Caki2 (cell line): ENCODE data around the gene PRM3. TPM values are rescaled to one million over a fixed set of nuclear protein-coding genes. Genes with fewer than 3 reads are reported as not detected.

Experiments used
- DNase-seq: peaks from one replicate; pipeline ENCODE4 v3.0.0-alpha.2; 2015; ENCODE audit warnings: low read depth
- in situ Hi-C: cut with HindIII; loops from 2 replicates; pipeline ENCODE4 v1.10.0; 2016; ENCODE audit warnings: low sequenced_read_pairs, low pct_unique_long_range_greater_than_20kb, mixed read lengths
- total RNA-seq: library from RNA; depleted of rRNA; stranded (reverse); fragments of >200 nt; shearing (Covaris generic); gene quantifications from 2 replicates; pipeline ENCODE4 v1.2.3, GENCODE V29; 2014; ENCODE audit warnings: low replicate concordance; rRNA removed

Gene PRM3, protein sequence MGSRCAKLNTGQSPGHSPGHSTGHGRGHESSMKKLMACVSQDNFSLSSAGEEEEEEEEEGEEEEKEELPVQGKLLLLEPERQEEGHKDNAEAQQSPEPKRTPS
- not detected in 2 replicates for total RNA-seq

DNA sequence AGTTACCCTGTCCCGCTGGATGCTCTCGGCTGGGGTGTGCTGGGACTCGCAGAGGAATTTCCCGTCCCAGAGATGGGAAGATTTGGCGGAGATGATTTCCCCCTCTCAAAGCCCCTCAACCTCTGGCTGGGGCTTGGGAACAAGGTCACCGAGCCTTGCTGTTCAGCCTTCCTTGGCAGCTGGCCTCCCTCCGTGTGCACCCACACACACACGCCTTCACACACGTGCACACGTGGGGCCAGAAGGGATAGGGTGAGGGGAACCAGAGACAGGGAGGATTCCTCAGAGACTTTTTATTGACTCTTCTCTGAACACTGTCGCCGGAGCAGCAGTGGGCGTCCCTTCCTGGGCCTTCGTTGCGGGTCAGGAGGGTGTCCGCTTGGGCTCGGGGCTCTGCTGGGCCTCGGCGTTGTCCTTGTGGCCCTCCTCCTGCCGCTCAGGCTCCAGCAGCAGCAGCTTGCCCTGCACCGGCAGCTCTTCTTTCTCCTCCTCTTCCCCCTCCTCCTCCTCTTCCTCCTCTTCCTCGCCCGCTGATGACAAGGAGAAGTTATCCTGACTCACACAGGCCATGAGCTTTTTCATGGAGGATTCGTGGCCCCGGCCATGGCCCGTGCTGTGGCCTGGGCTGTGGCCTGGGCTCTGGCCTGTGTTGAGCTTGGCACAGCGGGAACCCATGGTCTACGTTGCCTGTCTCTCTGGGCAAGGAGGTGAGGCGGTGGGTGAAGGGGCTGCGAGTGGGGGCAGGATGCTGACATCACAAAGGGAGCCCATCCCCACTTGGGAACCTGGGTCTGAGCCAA is at the start of gene PRM3:
Gene PRM3, minus strand, starts transcription at position 709 of the 800 bp plus-strand sequence. Its CDS starts 34 bp downstream, at position 675.
- DNase-seq = no peak
- in situ Hi-C loops = no loop called here

DNA sequence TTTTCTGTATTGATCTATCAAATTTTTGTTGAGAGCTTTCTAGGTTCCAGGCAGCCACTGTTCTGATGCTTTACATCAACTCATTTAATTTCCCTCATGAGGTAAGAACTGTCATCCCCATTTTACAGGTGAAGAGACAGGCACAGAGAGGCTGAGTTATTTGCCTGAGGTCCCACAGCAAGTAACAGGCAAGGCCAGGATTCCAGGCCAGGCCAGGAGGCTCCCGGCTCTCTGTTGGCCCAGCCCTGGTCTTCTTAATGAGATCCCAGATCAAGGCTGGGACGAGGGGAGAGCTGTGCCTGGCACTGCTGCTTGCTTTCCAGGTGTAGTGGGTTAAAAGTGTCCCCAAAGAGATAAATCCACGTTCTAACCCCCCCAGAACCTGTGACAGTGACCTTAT is 49.4 kb upstream of the PRM3 start:
- no peak for DNase-seq
- in situ Hi-C loops = no loop called here

DNA sequence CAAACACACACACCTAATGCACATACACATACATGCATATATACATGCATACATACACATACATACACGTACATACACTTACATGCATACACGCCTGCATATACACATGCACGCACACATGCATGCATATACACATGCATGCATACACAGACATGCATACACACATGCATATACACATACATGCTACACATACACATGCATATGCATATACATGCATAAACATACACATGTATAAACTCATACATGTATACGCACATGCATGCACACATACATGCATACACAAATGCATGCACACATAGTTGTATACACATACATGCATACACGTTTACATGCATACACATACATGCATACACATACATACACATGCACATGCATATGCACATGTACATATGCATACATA is 48.2 kb upstream of the PRM3 start:
- DNase-seq = no peak
- in situ Hi-C loops = no loop called here

DNA sequence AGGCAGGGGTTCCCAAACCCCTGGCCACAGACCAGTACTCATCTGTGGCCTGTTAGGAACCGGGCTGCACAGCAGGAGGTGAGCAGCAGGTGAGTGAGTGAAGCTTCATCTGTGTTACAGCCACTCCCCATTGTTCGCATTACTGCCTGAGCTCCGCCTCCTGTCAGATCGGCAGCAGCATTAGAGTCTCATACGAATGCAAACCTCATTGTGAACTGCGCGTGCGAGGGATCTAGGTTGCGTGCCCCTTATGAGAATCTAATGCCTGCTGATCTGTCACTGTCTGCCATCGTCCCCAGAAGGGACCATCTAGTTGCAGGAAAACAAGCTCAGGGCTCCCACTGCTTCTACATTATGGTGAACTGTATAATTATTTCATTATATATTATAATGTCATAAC is 46.7 kb upstream of the PRM3 start:
- peak; percentile 36 for DNase-seq
- in situ Hi-C loops = no loop called here

DNA sequence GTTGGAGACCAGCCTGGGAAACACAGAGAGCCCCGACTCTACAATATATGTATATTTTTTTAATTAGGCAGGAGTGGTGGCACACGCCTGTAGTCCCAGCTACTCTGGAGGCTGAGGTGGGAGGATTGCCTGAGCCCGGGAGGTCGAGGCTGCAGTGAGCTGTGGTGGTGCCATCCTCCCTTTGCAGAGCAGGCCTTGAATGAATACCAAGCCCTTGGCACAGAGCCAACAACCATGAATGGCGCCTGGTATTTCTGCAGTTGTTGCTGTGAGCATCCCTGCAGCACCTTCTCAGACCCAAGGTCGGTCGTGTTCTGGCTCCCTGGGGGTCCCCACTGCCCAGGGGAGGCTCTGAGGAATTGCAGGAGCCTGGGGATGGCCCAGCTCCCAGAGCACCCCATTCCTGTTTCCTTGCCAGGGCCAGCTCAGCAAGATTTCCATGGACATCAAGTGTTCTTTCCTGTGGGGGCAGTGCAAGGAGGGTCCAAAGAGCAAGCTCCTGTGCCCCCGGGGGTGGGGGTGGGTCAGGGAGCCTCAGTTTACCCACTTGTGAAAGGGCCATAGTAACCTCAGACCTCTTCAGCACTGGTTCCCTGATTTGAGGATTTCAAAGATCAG is 46.2 kb upstream of the PRM3 start:
- no peak for DNase-seq
- in situ Hi-C loops = no loop called here

DNA sequence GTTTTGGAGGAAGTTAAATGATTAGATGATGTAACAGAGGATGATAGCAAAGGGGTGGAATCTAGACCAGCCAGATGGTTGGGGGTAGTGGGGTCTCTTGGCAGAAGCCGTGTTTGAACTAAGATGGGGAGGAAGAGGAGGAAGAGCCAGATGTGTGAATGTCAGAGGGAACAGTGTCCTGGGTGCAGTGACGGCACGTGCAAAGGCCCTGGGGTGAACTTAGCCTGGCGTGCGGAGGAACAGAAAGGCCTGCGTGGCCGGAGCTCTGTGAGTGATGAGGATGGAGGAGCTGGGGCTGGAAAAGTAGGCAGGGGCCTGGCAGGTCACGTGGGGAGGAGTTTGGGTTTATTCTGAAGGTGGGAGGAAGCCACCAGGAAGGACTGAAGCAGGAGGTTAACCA is 45.4 kb upstream of the PRM3 start:
- no peak for DNase-seq
- in situ Hi-C loops = no loop called here

DNA sequence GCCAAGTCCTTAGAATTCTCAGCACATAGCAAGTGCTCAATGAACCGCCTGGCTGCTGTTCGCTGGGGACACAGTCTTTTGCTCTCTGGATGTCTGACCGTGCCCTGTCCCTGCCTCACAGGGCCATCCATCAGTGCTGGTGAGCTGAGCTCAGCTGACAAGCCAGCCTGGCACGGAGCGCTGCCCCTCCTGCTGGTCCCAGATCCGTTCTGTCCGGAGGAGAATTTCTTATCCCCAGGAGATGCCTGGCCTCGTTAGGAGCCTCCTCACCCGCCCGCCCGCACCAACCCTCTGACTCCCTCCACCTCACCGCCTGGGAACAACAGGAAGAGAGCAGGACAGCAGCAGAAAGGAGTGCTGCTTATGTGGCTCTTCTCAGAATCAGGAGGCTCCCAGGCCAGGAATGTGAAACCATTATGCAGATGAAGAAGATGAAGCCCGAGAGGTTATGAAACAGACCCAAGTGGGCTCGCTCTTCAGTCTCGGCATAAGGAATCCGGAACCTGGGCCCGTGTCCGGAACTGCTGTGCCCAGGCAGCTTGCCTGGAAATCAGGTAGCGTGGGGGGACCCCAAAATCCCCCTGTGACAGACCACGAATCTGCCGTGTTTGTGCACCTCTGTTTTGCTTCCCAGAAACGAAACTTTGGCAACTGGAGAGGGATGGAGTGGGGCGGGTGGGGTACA is 43.0 kb upstream of the PRM3 start:
- in situ Hi-C loops = no loop called here
- DNase-seq = peak; percentile 85

DNA sequence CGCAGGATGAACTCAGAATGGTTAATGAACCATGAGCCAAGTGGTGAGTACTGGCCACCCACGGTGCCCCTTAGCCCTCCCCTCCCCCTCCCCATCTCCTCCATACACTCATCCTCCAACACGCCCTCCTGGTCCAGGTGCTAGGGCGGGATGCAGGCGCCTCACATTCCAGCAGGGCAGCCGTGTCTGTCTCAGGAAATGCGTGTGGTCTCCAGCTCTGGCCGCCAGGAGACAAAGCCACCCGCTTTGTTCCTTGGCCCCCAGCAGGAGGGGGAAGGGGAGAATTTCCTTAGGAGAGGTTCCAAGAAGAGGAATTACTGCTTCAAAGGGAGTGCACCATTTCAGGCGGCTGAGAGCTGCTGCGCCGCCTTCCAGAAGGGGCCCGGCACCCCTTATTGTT is 42.1 kb upstream of the PRM3 start:
- in situ Hi-C loops = no loop called here
- peak; percentile 98 for DNase-seq

DNA sequence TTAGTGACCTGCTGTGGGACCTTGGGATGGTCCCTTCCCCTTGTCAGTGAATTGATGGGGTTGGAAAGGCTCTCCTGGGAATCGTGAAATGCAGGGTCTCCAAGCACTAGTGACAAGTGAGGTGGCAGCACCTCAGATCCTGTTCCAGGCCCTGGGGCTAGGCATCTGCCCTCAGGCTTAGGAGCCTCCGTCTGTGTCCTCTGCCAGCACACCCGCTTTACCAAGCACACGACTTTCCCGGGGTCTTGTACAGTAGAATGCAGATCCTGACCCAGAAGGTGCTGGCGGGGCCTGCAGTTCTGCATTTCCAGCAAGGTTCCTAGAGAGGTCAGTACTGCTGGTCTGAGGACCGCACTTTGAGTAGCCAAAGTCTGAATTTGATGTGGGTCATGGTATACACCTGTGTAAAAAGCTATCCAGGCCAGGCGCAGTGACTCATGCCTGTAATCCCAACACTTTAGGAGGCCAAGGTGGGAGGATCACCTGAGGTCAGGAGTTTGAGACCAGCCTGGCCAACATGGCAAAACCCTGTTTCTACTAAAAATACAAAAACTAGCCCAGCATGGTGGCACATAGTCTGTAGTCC is 41.0 kb upstream of the PRM3 start:
- in situ Hi-C loops = no loop called here
- no peak for DNase-seq

DNA sequence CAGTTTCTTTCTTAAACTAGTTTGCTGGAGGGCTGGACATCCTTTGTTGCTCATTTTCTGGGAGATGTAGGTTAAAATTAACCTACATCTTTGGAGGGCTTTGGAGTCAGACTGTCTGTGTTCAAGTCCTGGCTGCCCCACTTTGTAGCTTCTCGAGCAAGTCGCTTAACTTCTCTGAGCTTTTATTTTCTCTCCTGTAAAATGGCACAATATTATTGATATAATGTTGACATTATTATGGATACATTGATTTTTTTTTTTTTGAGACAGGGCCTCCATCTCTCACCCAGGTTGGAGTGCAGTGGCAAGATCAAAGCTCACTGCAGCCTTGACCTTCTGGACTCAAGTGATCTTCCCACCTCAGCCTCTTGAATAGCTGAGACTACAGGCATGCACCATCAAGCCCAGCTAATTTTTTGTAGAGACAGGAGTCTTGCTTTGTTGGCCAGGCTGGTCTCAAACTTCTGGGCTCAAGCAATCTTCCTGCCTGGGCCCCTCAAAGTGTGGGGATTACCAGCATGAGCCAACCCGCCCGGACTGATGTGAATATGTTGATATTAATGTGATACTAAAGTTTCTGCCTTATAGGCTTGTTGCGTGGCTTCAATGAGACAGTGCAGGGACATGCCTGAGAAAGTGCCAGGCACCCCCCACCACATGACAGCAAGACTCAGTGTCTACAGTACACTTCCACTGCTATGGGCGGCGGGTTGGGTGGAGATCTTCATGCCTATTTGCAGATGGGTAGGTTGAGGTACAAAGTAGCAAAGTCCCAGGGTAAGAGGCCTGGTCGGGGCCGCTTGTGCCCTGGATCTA is 40.3 kb upstream of the PRM3 start:
- in situ Hi-C loops = no loop called here
- DNase-seq = no peak

DNA sequence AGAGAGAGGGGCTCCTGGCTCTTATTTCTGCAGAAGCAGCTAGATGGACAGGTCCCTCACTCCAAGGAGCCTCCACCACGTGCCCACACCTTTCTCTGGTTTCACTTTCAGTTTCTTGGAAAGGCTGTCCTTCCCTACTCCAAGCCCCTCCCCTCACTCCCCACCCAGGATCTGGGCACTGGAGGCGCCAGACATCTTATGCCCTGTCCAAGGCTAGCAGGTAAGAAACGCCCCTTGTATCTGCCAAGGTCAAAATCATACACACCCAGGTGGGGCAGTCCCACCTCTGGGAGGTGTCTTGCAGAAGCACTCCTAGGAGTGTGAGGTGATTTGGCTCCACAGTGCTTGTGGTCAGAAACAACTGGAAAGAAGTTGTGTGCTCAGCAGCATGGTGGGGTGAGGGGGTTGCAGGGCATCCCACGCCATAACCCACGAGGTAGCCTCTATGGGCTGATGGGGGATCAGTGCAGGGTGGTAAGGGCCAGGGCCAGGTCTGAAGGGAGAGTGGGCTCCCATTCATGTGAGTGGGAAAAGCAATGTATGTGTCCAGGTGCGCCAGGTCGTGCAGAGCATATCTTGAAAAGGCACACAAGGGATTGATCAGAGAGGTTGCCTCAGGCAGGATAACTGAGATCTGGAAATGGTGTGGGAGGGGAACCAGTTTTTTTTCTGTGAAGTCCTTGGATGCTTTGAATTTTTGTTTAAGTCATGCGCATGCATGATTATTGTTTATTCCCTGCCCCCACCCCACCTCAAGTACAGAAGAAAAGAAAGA is 39.5 kb upstream of the PRM3 start:
- in situ Hi-C loops = no loop called here
- DNase-seq = peak; percentile 92

DNA sequence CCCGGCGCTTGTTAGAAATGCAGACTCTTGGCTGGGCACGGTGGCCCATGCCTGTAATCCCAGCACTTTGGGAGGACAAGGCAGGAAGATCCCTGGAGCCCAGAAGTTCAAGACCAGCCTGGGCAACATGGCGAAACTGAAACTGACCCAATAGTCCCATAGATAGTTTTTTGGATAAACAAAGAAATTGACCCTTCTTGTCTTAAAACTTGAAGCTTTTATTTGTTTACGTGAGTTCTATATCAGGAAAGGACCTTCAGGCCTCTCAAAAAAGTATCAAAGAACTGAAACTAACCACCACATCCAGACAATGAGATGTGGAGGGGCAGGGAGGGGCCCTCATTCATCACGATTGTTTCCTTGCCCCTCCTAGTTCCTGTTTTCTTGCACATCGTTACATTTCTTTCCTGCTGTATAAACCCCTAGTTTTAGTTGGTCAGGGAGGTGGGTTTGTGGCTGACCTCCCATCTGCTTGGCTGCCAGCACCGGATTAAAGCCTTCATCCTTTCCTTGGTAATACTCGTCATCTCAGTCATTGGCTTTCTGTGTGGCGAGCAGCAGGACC is 37.6 kb upstream of the PRM3 start:
- in situ Hi-C loops = no loop called here
- DNase-seq = no peak

DNA sequence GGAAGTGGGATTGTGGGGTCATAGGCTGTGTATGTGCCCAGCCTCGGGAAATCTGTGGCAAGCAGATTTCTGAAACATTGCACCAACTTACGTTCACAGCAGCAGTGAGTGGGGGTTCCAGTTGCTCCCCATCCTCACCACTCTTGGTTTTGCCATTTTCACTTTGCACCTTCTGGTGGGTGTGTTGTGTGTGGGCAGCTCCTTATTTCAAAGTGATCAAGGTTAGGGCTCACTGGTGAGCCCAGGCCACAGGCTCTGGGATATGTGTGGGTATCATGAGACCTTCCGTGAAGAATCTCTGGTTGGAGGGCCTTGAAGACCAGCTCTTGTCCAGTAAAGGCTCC is 37.2 kb upstream of the PRM3 start:
- no peak for DNase-seq
- in situ Hi-C loops = no loop called here

DNA sequence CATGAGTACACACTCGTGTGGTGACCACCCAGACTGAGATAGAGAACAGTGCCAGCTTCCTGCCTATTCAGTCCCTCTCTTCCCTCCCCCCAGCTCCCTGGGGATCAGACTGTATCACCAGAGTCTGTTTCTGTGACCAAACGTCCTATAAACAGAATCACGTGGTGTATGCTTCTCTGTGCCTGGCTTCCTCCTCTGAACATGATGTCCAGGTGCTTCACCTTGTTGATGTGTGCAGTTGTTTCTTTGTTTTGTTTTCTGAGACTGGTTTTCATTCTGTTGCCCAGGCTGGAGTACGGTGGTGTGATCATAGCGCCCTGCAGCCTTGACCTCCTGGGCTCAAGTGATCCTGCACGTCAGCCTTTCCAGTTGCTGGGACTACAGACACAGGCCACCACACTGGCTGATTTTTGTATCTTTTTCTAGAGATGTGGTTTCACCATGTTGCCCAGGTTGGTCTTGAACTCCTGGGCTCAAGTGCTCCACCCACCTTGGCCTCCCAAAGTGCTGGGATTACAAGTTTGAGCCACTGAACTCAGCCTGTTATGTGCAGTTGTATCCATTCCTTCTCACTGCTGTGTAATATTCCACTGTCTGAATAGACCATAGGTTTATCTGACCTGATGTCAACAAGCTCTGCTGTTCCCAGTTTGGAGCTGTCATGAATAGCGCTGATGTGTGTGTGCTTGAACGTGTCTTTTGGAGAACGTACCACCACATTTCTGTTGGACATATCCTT is 36.6 kb upstream of the PRM3 start:
- peak; percentile 43 for DNase-seq
- in situ Hi-C loops = no loop called here

DNA sequence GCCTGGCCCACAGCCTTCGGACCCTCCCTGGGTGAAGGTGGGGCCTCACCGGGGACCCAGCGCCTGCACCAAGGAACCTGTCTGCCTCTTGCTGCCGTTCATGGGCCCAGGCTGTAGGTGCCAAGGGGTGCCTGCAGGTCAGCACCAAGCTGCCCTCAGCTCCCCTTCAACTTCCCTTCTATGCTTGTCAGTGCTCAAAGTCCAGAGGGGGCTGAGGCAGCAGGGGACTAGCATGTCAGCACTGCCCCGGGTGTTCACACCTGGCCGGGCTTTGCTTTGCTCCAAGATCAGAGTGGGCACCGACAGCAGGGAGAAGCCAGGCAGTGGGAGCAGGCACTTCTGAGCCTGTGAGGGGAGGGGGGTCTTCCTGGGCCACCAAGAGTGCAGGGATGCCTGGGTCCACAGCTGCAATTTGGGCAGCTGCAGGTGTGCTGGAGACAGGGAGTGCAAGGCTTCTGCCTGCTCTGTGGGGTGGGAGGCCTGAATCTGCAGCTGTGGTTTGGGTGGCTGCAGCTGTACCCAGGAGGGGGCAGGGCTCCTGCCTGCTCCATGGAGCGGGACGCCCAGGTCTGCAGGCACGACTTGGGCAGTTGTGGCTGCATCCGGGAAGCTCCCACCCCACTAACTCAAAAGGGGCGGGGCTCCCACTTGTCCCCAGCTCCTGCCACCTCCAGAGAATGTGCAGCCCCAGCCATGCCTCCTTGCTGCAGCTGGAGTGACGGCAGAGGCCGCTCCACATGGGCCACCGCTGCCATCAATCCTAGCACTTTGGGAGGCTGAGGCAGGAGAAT is 35.3 kb upstream of the PRM3 start:
- in situ Hi-C loops = no loop called here
- peak; percentile 71 for DNase-seq
